SK-N-MC (cell line): ENCODE measurements around the gene SPACDR.

Experiments used
- EZH2 ChIP-seq: fragments of 200-600 bp; sonication (generic); IDR thresholded peaks from one replicate; pipeline ENCODE4 v1.6.1; 2017; ENCODE audit warnings: antibody characterized with exemption
- FOXP2 ChIP-seq: optimal IDR thresholded peaks from 2 replicates; pipeline ENCODE3; 2011; ENCODE audit warnings: mild to moderate bottlenecking, moderate library complexity; ENCODE audit not compliant: insufficient read depth; ENCODE audit errors: extremely low read length, control extremely low read depth
- POLR2AphosphoS5 ChIP-seq: IDR thresholded peaks from 2 replicates; pipeline ENCODE4 v1.6.1; 2012; ENCODE audit warnings: mild to moderate bottlenecking, low read depth, low read length, borderline replicate concordance

GRCh38 chr7:100496509-100496908 is 32.4 kb upstream of the SPACDR start:
- TF ChIP-seq EZH2: no peak
- TF ChIP-seq POLR2AphosphoS5: no peak
- TF ChIP-seq FOXP2: no peak
